HK-2 (cell line): ENCODE data around the gene PPP1R9B.

Source experiments
- DNase-seq: peaks from one replicate; pipeline ENCODE4 v3.0.0-alpha.2; 2018; ENCODE audit not compliant: unreplicated experiment

Gene PPP1R9B

DNA sequence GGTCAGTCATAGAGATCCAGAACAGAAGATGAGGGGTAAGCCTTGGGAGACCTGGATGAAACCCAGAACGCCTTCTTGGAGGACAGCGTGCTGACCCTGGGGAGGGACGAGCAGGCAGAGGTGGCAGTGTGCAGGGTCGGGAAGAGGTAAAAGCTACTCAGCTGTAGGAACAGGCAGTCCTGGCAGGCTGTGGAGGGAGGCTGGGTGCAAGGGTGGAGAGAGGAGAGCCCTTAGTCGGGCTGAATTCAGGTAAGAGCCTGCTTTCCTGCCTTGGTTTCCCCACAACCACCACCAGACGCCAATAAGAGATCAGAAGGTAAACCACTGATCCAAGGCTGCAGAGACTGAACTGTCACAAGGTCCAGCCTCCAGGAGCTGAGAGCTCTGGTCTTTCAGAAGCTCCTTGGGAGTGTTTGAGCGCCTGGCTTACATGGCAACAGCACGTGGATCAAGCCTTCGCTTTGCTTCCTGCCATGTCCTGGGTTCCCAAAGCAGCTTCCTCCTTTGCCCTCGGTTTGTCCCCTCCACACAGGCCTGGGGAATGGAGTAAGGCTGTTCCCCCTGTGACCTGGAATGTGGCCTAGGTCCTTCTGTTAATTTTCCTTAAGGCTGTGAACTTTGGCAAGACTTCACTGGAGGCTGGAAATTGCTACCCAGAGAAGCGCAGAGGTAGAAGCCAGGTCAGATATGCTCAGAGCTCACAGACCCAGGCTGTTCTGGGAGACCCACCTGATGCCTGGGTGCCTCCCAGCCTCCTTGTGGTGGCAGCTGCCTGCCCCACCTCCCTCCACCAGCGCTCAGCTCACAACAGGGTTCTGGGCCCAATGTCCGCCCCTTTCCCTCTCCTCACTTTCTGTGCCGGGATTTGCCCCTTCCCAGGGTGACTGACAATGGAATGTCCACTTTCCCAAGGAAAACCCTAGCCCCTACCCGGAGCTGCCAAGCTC, 59.2 kb downstream of the PPP1R9B start:
- DNase-seq: peak; percentile 31

DNA sequence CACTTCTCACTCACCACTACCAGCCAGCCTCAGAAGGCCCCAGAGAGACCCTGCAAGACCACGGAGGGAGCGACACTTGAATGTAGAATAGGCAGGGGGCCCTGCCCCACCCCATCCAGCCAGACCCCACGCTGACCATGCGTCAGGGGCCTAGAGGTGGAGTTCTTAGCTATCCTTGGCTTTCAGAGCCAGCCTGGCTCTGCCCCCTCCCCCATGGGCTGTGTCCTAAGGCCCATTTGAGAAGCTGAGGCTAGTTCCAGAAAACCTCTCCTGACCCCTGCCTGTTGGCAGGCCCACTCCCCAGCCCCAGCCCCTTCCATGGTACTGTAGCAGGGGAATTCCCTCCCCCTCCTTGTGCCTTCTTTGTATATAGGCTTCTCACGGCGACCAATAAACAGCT, 60.4 kb downstream of the PPP1R9B start:
- no peak for DNase-seq

GRCh38 chr17:50088952-50089825, 61.3 kb downstream of the PPP1R9B start:
- DNase-seq: no peak

- DNase-seq: no peak
These were observed 62.5 kb downstream of the PPP1R9B start for GRCh38 chr17:50087912-50088405.

- peak; percentile 79 for DNase-seq
These were observed 63.1 kb downstream of the PPP1R9B start for GRCh38 chr17:50087246-50087911.
